Measurements from ENCODE around the gene SEMA4D.

SEMA4D gene

DNA sequence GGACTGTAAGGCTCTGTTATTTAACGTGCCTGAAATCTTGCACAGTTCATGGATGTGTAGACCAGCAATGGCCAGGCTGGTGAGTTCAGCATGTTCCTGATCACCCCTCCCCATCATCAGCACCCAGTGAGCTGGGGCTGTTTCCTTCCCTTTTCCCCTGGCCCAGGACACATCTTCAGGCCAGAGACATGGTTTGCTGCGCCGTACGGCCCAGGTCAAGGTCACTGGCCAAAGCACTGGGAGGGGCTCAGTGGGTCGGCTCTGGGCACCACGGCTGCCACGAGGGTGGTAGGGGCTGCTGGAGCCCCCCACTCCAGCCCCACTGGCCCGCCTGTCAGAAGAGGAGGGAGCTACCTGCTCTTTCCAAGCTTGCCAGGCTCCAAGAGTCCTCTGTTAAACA is 55.9 kb downstream of the SEMA4D start:
- no peak for FAIRE-seq

DNA sequence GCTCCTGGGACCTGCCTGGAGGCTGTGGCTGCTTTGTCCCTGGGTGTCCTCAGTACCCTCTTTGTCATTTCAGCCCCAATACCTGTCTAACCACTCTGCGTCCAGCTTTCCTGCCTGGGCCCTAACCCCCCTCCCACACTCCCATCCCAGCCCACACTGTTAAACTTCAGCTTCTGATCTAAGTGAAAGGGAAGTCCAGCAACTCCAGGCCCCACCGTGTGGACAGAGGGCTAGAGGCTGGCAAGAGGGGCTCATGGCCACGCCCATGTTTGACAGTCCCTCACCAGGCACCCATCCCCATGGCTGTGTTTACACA is 56.3 kb downstream of the SEMA4D start:
- no peak for FAIRE-seq

DNA sequence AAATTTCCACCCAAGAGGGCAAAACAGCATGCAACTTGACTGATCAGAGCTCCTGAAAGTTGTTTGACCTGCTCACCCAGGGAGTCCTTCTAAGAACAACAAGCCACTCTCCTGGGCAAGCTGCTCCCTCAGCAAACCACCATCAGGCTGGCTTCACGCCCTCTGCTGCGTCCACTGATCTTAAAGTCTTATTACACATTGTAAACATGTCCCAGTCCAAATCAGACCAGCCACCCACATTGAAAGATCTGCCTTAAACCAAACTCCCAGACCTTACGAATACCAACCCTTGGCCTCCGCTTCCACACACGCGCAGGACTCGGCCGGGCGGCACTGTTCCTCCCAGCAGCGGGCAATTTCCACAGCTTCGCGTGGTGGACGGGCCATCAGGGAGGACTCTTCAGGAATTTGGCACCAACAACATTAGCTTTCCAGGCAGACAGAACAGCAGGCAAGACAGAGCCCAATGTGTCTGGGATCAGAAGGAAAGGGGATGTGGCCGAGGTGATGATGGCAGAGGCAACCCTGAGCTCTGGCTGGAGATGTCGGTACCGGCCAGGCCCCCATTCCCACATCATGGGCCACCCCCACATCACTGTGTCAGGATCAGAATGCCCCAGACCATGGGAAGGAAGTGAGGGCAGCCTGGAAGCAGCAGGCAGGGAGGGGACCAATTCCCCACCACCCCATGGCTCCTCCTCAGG is 56.8 kb downstream of the SEMA4D start:
- no peak for FAIRE-seq

DNA sequence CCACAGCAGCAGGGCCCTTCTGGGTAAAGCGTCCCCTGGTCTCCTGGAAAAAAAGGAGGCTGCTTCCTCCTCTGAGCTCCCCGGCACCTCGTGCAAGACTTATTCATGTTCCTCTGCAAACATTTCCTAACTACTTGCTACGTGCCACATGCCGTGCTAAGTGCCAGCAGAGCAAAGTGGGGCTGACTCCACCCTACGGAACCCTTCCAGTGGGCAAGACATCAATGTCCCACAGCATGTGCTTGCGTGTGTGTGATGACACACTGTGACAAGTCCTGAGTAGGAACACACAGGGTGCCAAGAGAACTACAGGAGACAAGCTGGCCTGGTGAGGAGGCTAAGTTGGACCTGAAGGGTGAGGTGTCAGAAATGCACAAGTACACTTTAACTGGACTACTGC is 57.4 kb downstream of the SEMA4D start:
- no peak for FAIRE-seq

DNA sequence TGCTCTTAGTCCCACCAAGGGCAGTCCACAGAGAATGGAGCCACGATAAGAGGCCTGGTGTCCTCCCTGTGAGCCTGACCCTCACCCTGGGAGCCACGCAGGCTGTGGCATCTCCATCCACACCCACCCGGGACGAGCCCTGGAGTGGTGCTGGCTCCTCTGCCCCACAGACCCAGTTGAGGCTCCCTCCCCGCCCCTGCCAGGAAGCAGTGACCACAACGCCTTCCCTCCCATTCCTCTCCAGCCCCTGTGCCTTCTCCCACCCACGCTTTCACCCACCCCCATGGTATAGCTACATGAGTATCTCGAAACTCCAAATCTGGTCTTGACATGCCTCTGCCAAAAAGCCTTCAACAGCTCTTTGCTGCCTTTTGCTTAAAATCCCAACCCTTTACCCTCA is 57.9 kb downstream of the SEMA4D start:
- FAIRE-seq, result no peak

DNA sequence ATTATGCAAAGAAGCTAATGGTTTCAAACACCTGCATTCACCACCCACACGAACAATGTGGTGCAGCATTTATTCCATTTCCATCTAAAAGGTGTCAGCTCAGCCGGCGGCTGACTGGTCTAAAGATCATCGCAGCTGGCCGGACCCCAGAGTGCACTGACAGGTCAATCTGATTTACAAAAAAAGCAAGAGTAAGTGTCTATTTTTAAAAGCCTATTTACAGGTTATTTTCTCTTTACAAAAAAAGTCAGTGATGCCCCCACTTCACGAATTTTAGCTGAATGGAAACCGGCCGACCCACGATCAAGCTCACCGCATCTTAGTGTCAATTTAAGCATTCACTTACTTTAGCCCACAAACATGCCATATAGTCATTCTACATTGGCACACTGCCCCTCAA is 58.3 kb downstream of the SEMA4D start:
- FAIRE-seq, result no peak

DNA sequence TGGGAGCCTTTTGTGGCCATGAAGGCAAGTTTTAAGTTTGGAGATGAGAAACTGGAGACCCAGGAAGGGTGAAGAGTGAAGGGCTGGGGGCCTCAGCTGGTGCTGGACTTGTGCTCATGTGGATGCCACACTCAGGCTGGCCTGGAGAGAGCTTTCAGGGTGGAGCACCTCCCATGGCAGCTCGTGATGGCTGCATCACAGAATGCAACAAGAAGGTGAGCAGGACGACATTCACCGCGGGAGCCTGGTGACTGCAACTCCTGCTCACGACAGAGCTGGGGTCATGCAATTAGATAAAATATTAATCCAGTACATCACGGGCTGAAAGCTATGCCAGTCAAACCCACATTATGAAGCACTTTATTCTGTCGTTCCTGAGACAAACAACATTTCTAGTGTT is 59.7 kb downstream of the SEMA4D start:
- FAIRE-seq, result no peak

DNA sequence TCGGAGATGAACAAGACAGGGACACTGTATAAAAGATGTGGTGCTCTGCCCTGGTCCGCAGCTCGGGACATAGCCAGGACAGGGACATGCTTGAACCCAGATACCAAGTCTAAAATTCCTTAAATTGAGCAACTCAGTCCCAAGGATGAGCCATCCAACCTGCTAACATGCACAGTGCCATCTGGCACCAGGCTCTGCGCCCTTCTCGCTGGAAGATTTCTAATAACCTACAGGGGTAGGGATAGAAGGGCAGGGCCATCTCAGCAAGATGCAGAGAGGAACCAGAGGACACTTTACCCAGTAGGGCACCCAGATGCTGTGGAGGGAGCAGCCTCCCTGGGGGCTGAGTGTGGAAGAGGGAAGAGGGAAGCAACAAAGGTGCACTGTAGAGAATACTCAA is 60.1 kb downstream of the SEMA4D start:
- no peak for FAIRE-seq

DNA sequence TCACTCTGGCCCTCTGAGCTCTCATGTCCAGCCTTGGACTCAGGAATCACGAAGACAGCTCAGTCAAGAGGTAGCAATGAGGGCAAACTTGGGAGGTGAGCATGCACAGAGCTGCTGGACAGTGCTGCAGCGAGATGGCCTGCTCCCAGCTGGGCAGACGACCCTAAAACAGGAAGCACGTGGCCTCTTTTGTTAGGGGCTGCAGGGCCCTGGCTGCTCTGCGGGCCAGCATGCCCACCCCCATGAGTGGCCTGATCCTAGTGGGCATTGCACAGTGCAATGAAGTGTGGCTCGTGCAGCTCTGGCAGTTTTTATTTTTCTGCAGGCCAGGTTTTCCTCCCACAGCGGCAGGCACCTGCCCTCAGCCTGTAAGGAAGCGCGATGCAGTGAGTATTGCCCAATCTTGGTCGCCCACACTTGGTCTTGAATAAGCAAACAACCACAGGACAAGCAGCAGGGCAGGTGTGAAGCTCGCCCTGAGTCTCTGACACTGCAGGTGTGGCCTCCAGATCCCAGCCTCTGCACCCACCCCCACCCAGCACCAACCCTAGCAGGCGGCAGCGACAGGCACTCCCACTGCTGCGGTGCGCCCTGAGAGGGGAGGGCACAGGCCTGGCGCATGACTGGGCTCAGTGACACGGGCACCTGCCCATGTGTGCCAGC is 60.8 kb downstream of the SEMA4D start:
- no peak for FAIRE-seq

DNA sequence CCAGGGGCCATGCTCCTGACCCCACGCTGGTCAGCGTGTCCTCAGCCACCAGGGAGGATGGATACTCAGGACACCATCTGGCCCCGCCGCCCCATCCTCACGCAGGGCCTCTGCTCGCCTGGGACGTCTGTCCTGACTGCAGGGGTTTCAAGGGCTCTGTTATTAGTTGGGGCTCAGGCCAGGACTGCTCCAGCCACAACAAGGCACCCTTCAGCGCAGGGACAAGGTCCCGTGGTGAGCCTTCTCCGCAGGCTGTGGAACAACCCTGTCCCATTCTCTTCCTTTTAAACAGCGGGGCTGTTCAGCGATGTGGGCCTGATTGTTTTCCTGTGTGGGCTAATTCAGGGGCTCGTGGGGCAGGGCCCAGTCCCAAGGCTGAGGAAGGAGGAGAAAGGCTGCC is 61.6 kb downstream of the SEMA4D start:
- no peak for FAIRE-seq

DNA sequence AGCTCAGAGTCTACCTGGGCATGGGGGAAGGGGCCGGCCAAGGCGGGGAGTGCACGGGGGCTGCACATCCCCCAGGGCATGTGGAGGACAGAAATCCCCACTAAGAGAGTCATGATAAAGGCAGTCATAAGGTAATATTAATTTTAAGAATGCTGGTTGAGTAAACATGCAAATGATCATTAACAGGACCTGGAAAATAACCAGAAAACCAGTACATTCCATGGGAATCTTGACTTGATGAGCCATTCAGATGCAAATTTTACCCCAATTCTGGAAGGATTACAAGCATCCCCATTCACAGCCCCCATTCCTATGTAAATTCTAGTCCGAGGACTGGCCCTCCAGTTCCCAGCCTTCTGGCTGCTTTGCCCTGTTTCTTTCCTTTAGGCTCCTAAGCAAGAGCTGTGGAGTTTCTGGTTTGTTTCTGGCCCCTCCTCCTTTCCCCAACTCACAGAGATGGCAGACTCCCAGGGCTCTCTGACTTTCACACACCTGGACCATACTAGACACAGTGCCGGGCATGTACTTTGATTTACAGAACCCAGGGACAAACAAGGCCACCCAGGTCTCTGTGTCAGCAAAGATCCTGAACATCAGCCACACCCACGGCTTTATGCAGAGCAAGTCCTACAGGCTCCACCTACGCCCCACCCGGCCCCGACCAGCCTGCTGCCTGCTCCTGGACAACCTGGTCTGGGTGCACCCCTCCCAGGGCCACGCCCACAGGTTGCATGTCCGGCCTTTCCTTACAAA is 62.7 kb downstream of the SEMA4D start:
- no peak for FAIRE-seq

DNA sequence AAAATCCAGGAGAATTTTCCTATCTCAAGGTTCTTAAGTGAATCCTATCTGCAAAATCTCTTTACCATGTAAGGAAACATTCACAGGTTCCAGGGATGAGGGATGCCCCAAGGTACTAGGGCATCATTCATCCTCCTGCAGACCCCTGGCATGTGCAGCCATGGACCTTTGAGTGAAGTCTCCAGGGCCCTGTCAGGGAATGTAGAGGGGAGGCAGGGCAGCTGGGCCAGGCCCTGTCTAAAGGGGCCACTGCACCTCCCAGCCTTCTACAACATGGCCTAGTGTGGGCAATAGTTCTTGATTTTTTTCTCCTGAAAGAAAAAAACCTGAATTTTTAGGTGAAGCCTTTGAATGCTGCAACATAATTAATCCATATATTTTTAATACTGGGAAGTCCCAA is 63.3 kb downstream of the SEMA4D start:
- FAIRE-seq, result no peak

DNA sequence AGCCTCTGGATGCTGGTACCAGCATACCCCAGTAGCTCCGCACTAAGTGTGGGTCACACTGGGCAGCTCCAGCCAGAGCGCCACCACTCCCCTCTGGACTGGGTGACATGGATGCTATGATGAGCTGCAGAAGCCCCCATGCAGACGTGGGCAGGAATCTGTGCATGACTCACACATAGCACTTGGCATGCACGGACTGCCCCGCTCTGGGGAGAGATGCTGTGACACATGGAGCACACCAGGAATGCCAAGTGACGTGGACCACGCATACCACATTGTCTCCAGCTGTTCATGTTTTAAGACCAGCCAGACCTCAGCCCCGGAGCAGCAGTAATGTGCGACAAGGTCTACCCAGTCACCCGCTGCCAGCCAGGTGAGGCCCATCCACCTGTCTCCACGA is 64.1 kb downstream of the SEMA4D start:
- no peak for FAIRE-seq

DNA sequence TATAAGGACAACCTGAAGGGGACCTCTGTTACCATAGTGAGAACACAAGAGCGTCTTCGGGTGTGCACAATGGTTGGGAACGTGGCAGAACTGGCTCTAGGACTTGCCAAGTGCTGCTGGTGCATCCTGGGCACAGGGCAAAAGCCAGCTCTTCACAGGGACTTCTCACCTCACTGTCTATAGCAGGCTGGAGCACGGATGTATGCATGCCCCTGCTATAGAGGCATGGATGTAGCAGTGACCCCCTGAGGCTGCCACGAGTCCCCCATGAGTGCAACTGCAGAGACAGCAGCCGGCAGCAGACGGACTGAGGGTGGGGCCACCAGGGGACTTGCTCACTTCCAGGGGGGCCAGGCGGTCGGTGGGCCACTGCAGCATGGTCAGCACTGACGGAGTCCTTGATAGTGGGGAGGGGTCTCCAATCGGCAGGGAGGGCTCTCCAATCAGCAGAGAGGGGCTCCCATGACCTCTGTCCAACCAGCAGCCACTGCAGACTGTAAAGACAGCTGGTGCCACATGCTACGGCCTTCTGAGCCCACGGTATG is 64.9 kb downstream of the SEMA4D start:
- no peak for FAIRE-seq

DNA sequence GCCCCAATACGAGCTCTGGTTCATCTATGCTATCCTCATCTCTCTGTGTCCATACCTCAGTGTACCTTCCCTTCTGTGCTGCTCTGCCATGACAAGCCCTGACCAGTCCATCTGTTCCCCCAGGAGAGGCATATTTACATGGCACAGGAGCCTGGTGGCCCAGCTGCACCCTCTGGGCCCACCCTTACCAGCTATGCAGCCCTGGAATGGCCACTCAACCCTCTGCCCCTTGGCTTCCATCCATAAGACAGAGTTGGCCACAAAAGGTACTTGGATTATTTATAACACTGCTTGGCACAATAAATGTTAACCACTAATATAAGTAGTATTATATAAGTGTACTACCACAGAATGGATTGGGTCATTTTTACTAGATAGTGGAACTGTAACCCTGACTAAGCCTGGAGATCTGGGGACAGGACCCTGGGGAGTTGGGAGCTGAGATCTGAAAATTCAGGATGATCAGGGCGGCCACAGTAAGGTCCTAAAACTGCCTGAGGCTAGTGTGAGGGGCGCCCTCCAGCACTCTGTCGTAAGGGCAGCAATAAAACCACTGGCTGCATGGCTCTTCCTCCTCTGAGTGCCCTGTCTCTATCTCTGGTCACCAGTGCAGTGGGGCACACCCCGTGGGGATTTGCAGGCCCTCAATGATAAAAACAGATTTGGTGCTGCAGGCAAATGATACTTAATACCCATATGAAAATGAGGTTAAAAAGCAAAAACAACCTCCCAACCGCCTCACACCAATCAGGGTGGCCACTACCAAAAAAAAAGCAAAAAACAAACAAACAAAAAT is 65.8 kb downstream of the SEMA4D start:
- no peak for FAIRE-seq

DNA sequence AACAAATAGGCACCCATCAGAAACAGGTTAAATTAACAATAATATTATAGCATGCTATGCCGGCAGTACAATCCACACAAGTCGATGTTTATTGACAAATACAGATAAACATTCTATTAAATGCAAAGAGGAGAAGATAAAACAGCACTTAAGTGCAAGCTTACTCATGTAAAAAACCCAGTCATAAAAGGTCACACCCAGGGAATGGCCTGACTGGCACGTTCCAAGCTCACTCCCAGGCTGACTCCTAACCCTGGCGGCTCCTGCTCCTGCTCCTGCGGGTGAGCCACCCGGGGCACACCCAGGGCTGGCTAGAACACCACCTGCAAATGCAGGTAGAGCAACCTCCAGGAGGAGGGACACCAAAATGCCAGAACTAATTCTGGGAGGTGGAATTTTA is 66.9 kb downstream of the SEMA4D start:
- FAIRE-seq, result no peak

DNA sequence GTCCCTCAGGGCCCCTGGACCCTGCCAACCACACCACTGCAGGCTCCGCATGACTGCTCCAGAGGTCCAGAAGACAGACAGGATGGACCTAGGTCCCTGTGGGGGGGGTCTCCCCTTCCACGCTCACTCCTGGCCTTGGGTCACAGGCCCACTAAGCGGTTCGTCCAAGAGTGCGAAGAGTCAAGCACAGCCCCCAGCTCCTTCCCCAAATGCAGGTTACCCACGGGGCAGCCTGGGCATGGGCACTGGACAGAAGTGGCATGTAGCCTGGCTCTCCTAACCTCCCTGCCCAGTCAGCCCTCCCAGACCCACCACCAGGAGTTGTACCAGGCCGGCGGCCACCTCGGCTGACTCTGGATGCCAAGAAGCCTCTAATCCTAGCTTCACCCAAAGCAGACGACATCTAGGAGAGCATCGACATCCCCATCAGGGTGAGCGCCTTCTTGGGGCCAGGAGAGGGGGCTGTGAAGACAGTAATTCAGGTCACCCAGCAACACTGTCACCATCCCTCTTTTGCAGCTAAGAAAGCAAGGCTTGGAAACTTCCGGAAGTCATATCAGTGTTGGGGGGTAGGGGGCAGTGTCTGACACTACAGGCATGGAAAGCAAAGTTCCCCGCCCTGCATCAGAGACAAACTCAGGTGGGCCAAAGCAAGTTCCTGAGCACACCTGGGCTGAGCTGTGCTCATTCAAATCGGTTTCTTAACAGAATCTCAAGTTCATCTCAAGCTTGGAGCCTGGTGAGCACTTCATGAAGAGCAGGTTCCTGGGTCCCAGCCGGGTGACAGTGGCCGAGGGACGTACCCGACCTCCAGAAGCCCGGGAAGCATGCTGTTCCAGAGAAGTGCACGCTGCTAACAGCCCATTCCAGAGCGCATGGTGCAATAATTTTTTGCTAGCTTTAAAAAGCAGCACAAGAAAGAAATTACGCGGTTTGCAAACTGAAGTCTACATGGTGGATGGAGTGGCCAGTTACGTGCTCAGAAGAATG is 68.7 kb downstream of the SEMA4D start:
- no peak for FAIRE-seq

DNA sequence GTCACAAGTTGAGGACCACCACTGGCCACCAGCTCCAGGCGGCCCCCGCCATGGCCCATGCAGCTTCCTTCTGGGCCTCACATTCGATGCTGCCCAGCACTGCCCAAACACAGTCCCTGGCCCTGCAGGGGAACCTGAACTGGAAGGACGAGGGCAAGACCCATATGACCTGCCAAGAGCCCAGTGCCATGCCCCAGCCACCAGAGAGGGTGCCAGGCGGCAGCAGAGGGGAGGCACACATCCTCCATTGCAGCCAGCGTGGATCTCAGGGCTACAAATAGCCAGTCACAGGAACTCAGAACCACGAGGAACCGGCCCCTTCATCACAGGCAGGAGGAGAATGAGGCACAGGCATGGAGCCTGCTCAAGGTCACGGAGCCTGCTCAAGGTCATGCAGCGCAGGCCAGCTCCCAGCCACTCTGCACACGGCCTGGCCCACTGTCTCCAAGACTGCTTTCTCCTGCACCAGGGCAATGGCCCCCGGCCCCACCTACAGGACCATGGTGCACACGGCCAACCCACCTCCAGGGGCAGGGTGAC is 69.6 kb downstream of the SEMA4D start:
- no peak for FAIRE-seq

DNA sequence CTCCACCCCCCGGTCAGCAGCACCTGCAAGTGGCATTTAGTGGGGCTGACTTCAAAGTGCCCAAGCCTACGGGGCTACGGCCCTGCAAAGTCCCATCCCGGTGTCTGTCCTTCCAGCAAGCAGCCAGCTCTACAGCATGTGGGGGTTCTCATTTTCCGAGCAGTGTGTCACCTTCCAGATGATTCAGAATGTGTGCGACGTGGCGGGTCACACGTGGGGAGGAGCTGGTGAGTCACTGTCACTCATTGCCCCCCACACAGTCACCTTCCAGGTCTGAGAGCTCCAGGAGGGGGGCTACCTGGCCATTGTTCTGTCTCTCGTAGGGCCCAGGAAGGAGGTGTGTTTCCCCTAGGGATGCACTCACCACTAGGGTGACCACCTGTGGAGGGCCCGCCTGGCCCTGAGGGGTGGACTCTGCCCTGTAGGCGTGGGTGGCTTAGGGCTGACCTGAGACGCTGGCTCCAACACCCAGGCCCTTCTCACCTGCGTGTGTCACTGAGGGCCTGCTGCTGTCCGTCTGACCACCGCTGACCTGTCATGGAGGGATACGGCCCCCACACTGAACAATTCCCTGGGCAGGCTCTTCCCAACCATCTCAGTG is 70.2 kb downstream of the SEMA4D start:
- no peak for FAIRE-seq

DNA sequence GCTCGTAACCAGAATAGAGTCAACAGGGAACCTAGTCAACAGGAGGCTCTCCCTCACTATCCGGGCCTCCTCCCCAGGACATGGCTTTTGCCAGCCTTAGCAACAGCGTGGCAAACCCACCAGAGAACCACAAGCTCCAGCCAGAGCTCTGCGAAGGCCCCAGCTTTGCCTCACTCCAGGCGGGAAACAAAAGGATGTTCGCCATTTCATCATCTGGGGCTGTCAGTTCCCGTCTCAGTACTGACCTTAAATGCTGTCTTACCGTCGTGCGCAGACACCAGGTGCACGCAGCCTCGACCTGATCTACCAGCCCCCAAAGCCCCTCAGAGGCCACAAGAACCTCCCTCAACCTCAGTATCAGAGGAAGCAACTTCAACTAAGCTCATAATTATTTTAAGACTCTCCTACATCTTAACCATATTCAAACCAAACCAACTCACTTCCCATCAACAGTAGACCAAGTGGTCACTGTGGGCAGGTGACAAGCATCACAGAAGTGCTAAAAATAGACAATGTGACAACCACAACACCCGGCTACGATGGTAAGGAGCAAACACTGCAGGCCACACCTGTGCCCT is 71.4 kb downstream of the SEMA4D start:
- FAIRE-seq, result no peak

DNA sequence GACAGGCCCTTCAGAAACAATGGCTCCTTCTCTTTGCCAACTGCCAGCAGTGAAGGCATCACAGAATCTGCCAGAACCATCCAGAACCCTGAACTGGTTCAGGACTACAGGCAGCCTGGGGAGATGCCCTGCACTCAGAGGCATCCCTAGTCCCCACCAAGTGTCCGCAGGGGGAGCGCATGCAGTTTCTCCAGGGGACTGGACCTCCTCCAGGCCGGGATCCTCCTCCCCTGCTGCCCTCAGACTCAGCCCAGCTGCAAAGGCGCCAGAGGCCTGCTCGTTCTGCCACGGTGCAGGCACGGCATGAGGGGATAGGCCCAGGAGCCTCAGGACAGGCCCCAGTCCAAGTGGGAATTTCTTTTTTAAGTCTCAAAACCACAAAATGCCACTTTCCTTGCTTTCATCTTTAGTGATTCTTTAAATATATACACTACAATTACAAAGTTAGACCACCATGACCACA is 72.0 kb downstream of the SEMA4D start:
- FAIRE-seq, result no peak
